CD4-positive, alpha-beta T cell treated with Interleukin-4 for 4 hours (primary cell): ENCODE results near the gene LONP2.
"Not testable (repeated sequence)": the region's sequence is repeated elsewhere in the genome, so short reads cannot be mapped to it uniquely, and the experiment has no call there.

Experiments
- DNase-seq: peaks from one replicate; pipeline ENCODE4 v3.0.0-alpha.2; 2020

The LONP2 gene

GRCh38 chr16:48371393-48371780 is 127.3 kb downstream of the LONP2 start:
- no peak for DNase-seq

GRCh38 chr16:48372744-48373143 is 128.6 kb downstream of the LONP2 start:
- DNase-seq: no peak

GRCh38 chr16:48373258-48374029 is 129.3 kb downstream of the LONP2 start:
- DNase-seq: no peak

- no peak for DNase-seq
Measured at GRCh38 chr16:48374255-48374654, 130.2 kb downstream of the LONP2 start.

- DNase-seq: not testable (repeated sequence)
Measured at GRCh38 chr16:48377301-48377700, 133.2 kb downstream of the LONP2 start.

- DNase-seq: no peak
Measured at GRCh38 chr16:48378276-48378675, 134.2 kb downstream of the LONP2 start.

- no peak for DNase-seq
Measured at GRCh38 chr16:48378836-48379235, 134.7 kb downstream of the LONP2 start.

GRCh38 chr16:48381201-48381600 is 137.1 kb downstream of the LONP2 start:
- DNase-seq: no peak

- DNase-seq: no peak
Measured at GRCh38 chr16:48382131-48382530, 138.0 kb downstream of the LONP2 start.

GRCh38 chr16:48383009-48383876 is 139.1 kb downstream of the LONP2 start:
- no peak for DNase-seq

GRCh38 chr16:48383877-48384519 is 139.9 kb downstream of the LONP2 start:
- no peak for DNase-seq

GRCh38 chr16:48384520-48385252 is 140.6 kb downstream of the LONP2 start:
- peak; percentile 19 for DNase-seq

- DNase-seq: peak; percentile 81
Measured at GRCh38 chr16:48385253-48386150, 141.4 kb downstream of the LONP2 start, which contains the start of gene SIAH1. SIAH1 (minus strand) TSS chr16:48385413; CDS start chr16:48362428, 22,985 bp downstream.

GRCh38 chr16:48386559-48387312 is 142.6 kb downstream of the LONP2 start:
- no peak for DNase-seq

GRCh38 chr16:48392407-48392806 is 148.3 kb downstream of the LONP2 start:
- DNase-seq: no peak

GRCh38 chr16:48393485-48394354 is 149.6 kb downstream of the LONP2 start:
- no peak for DNase-seq

- no peak for DNase-seq
Measured at GRCh38 chr16:48394355-48394703, 150.2 kb downstream of the LONP2 start.

GRCh38 chr16:48395375-48395774 is 151.3 kb downstream of the LONP2 start:
- no peak for DNase-seq

- not testable (repeated sequence) for DNase-seq
Measured at GRCh38 chr16:48402547-48402946, 158.4 kb downstream of the LONP2 start.

- no peak for DNase-seq
Measured at GRCh38 chr16:48405153-48405552, 161.1 kb downstream of the LONP2 start.
